GM12878 (cell line): ENCODE data around the gene MUL1. TPM values are rescaled to one million over a fixed set of nuclear protein-coding genes. Genes with fewer than 3 reads are reported as not detected.

ENCODE experiments used
- CBFB ChIP-seq: IDR thresholded peaks from 2 replicates; pipeline ENCODE4 v1.6.1; 2016; ENCODE audit warnings: antibody characterized with exemption, low read depth
- CHD4 ChIP-seq: fragments of 200-600 bp; sonication (generic); IDR thresholded peaks from 2 replicates; pipeline ENCODE4 v1.6.1; 2016; ENCODE audit warnings: mild to moderate bottlenecking
- JUND ChIP-seq: IDR thresholded peaks from 2 replicates; pipeline ENCODE4 v1.6.1; 2012; ENCODE audit warnings: low read depth, mild to moderate bottlenecking, low read length, improper control_type of control experiment, moderate library complexity
- MTA3 ChIP-seq: IDR thresholded peaks from 2 replicates; pipeline ENCODE4 v1.6.1; 2012; ENCODE audit warnings: low read length, inconsistent platforms, borderline replicate concordance
- MYC ChIP-seq: IDR thresholded peaks from 2 replicates; pipeline ENCODE4 v1.6.1; 2011; ENCODE audit warnings: mild to moderate bottlenecking, low read length, moderate library complexity, inconsistent platforms; ENCODE audit not compliant: insufficient read depth, insufficient replicate concordance, insufficient read length, severe bottlenecking
- SPI1 ChIP-seq: IDR thresholded peaks from 2 replicates; pipeline ENCODE4 v1.6.1; 2011; ENCODE audit warnings: low read depth, mild to moderate bottlenecking, low read length, moderate library complexity, borderline replicate concordance; ENCODE audit not compliant: insufficient read depth
- SREBF2 ChIP-seq: IDR thresholded peaks from 2 replicates; pipeline ENCODE4 v1.6.1; 2012; ENCODE audit warnings: mild to moderate bottlenecking, low read length
- SRF ChIP-seq, 2 experiments: IDR thresholded peaks; 2 replicates each; pipeline ENCODE4 v1.6.1; 2011; ENCODE audit warnings: low read depth in 2 of 2, low read length in 2 of 2, mild to moderate bottlenecking in 1 of 2, moderate library complexity in 1 of 2
- TBL1XR1 ChIP-seq: IDR thresholded peaks from 2 replicates; pipeline ENCODE4 v1.6.1; 2012; ENCODE audit warnings: low read depth, low read length, improper control_type of control experiment
- YBX1 ChIP-seq: fragments of 450-650 bp; IDR thresholded peaks from 2 replicates; pipeline ENCODE4 v1.6.1; 2016; ENCODE audit warnings: antibody characterized with exemption
- ZNF274 ChIP-seq: IDR thresholded peaks from one replicate; pipeline ENCODE4 v1.8.0; 2011; ENCODE audit not compliant: insufficient read length, insufficient read depth
- polyA plus RNA-seq, 11 experiments: library from polyadenylated mRNA; depleted of rRNA in 4 of 11; unstranded in 6 of 11; stranded (reverse) in 5 of 11; fragments of >200 nt; fragmentation: Nextera tagmentation in 4 of 11; fragmentation: Illumina TruSeq in 1 of 11; extraction: Ambion mirVana in 4 of 11; extraction: Trizol in 1 of 11; gene quantifications; 1 replicate in 1 of 11; 2 replicates in 10 of 11; pipeline versions ENCODE4 v1.2.1 to v1.2.3, GENCODE V29; 2011 to 2016; ENCODE audit warnings: inconsistent platforms in 2 of 11, missing spikeins in 2 of 11, low read depth in 1 of 11
- total RNA-seq, 4 experiments: library from RNA; depleted of rRNA in 3 of 4; stranded (reverse); fragments of >200 nt in 3 of 4; fragmentation: Illumina TruSeq in 1 of 4; extraction: Trizol in 1 of 4; gene quantifications; 2 replicates each; pipeline versions ENCODE4 v1.2.1 to v1.2.3, GENCODE V29; 2013 to 2021
- TF ChIP-seq, protein P1 (sequence below): fragments of 450-650 bp; IDR thresholded peaks from 2 replicates; pipeline ENCODE4 v1.6.1; 2016; ENCODE audit warnings: mild to moderate bottlenecking

MUL1 gene
- total and polyA plus RNA-seq, 10 of the 15 experiments (the other 5 are each of a cell fraction or from before 2014, with no cell fraction given): 4.9 to 27.0 (median 15.5) TPM

DNA sequence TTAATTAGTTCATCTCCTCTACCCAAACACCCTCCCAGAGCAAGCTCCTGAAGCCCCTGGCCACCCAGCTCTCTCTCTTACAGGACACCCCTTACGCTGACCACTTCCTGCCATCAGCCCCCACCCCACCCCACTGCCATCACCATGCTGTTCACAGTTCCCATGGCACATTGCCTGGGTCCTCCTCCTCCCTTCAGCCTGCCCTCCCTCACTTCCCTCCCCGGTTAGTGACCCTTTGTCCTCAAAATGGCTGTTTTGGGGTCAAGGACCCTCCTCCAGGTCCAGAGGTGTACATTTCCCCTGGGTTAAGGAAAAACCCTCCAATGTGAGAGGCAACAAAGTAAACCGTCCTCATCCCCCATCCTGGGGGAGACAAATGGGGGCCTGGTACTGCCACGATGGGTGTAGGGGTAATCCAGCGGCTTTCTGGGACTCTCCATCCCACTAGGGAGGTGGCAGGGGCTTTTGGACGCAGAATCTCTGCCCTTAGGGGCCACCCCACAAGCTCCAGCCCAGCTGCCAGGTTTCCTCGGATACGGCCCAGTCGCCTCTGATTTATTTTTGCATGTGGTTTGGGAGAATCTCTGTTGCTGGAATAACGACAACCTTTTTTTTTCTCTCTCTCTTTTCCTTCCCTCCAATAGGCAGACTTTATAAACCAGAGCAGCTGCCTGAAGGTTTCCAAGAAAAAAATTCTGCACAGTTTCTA is 30.4 kb downstream of the MUL1 start (continued):
- TF ChIP-seq ZNF274 (no peak), SRF (IDR thresholded peaks at IDR 0.05; ENCODE audit: low read depth in 2 of 2, low read length in 2 of 2) (no peak), TBL1XR1 (no peak), CHD4 (no peak), SPI1 (no peak), MYC (no peak), JUND (no peak), YBX1 (no peak), MTA3 (no peak), SREBF2 (no peak), CBFB (no peak)
- TF ChIP-seq, protein P1, sequence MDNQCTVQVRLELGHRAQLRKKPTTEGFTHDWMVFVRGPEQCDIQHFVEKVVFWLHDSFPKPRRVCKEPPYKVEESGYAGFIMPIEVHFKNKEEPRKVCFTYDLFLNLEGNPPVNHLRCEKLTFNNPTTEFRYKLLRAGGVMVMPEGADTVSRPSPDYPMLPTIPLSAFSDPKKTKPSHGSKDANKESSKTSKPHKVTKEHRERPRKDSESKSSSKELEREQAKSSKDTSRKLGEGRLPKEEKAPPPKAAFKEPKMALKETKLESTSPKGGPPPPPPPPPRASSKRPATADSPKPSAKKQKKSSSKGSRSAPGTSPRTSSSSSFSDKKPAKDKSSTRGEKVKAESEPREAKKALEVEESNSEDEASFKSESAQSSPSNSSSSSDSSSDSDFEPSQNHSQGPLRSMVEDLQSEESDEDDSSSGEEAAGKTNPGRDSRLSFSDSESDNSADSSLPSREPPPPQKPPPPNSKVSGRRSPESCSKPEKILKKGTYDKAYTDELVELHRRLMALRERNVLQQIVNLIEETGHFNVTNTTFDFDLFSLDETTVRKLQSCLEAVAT: no peak
